Central memory CD4-positive, alpha-beta T cell (primary cell): ENCODE results near the gene ANGPTL2.

Experiments used
- DNase-seq: peaks from one replicate; pipeline ENCODE4 v3.0.0; 2022

ANGPTL2 gene

GRCh38 chr9:127091526-127091925 is 30.9 kb downstream of the ANGPTL2 start:
- DNase-seq = no peak

GRCh38 chr9:127090341-127090985 is 32.0 kb downstream of the ANGPTL2 start:
- no peak for DNase-seq

GRCh38 chr9:127089631-127090081 is 32.8 kb downstream of the ANGPTL2 start:
- DNase-seq = no peak

- no peak for DNase-seq
Measured at GRCh38 chr9:127088724-127089615, 33.5 kb downstream of the ANGPTL2 start.

GRCh38 chr9:127087836-127088235 is 34.6 kb downstream of the ANGPTL2 start:
- no peak for DNase-seq

- DNase-seq = no peak
Measured at GRCh38 chr9:127087411-127087810, 35.0 kb downstream of the ANGPTL2 start.

- DNase-seq = no peak
Measured at GRCh38 chr9:127086771-127087170, 35.7 kb downstream of the ANGPTL2 start.

GRCh38 chr9:127085186-127085585 is 37.2 kb downstream of the ANGPTL2 start:
- DNase-seq = no peak

GRCh38 chr9:127084076-127085039 is 38.1 kb downstream of the ANGPTL2 start:
- DNase-seq = no peak

GRCh38 chr9:127083138-127083980 is 39.1 kb downstream of the ANGPTL2 start:
- no peak for DNase-seq

- DNase-seq = no peak
Measured at GRCh38 chr9:127081250-127082185, 40.9 kb downstream of the ANGPTL2 start.

- DNase-seq = no peak
Measured at GRCh38 chr9:127079446-127080140, 42.8 kb downstream of the ANGPTL2 start.

GRCh38 chr9:127078988-127079387 is 43.4 kb downstream of the ANGPTL2 start:
- no peak for DNase-seq

GRCh38 chr9:127078336-127078735 is 44.1 kb downstream of the ANGPTL2 start:
- no peak for DNase-seq

- DNase-seq = no peak
Measured at GRCh38 chr9:127077644-127077946, 44.8 kb downstream of the ANGPTL2 start.

GRCh38 chr9:127076860-127077643 is 45.4 kb downstream of the ANGPTL2 start:
- DNase-seq = no peak

- no peak for DNase-seq
Measured at GRCh38 chr9:127075624-127076372, 46.6 kb downstream of the ANGPTL2 start.
